A549 (cell line): ENCODE measurements around the gene AHSG.

Source experiments
- CEBPB ChIP-seq, 2 experiments: fragments of >200 bp in 1 of 2; sonication (Bioruptor Twin) in 1 of 2; formaldehyde crosslinking in 1 of 2; IDR thresholded peaks; 2 replicates each; pipeline ENCODE4 v1.6.1; 2012 to 2016
- CTCF ChIP-seq: fragments of >200 bp; sonication (Bioruptor Twin); formaldehyde crosslinking; IDR thresholded peaks from 3 replicates; pipeline ENCODE4 v1.5.1; 2016
- ESRRA ChIP-seq: fragments of 150-350 bp; IDR thresholded peaks from 2 replicates; pipeline ENCODE4 v1.6.1; 2014; ENCODE audit warnings: mild to moderate bottlenecking, low read length, borderline replicate concordance
- NR3C1 ChIP-seq: fragments of >200 bp; sonication (Bioruptor Twin); formaldehyde crosslinking; IDR thresholded peaks from 3 replicates; pipeline ENCODE4 v1.6.1; 2017
- POLR2A ChIP-seq: IDR thresholded peaks from 2 replicates; pipeline ENCODE4 v1.6.1; 2012; ENCODE audit warnings: mild to moderate bottlenecking, low read length
- ZC3H11A ChIP-seq: fragments of 450-650 bp; IDR thresholded peaks from 2 replicates; pipeline ENCODE4 v1.6.1; 2014; ENCODE audit warnings: antibody characterized with exemption, mild to moderate bottlenecking

DNA sequence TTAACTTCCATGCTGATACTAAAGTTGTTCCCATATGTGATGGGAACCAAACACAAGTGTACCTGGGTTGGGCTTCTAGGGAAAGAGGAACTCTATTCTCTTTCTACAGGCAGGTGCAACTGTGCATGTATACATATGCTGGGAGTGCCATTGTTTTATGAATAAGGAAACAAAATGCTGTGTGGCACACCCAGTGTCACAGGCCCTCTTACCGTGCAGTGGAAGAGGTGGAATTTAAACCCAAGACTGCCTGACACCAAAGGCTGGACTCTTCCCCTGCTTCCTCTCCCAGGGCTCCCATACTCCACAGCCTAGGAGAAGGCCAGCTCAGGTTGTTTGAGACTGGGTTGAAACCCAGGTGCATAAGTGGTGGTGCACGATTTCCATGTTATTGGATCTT is 25.4 kb downstream of the AHSG start:
- TF ChIP-seq CEBPB (IDR thresholded peaks at IDR 0.05) (no peak), ESRRA (no peak), POLR2A (no peak), CTCF (no peak), ZC3H11A (no peak), NR3C1 (no peak)
